Fibroblast of skin of back (primary cell): ENCODE results near the gene GRM2.
A peak's percentile ranks its signal among the peaks of the same experiment; 100 is the strongest.

Experiments
- DNase-seq: peaks from one replicate; pipeline ENCODE4 v3.0.0-alpha.2; 2013

GRM2 gene

GRCh38 chr3:51680663-51681230, 26.1 kb upstream of the GRM2 start:
- no peak for DNase-seq

GRCh38 chr3:51681453-51681852, 25.4 kb upstream of the GRM2 start:
- DNase-seq: no peak

- peak; percentile 88 for DNase-seq
Observed at GRCh38 chr3:51682079-51682478, 24.8 kb upstream of the GRM2 start.

GRCh38 chr3:51682526-51682925, 24.3 kb upstream of the GRM2 start:
- DNase-seq: no peak

- DNase-seq: no peak
Observed at GRCh38 chr3:51683566-51683965, 23.3 kb upstream of the GRM2 start.

- no peak for DNase-seq
Observed at GRCh38 chr3:51684971-51685751, 21.7 kb upstream of the GRM2 start.

- DNase-seq: no peak
Observed at GRCh38 chr3:51686056-51686455, 20.8 kb upstream of the GRM2 start.

- DNase-seq: peak; percentile 47
Observed at GRCh38 chr3:51686512-51687215, 20.2 kb upstream of the GRM2 start.

- peak; percentile 59 for DNase-seq
Observed at GRCh38 chr3:51687431-51688205, 19.2 kb upstream of the GRM2 start.

- DNase-seq: no peak
Observed at GRCh38 chr3:51688206-51688600, 18.7 kb upstream of the GRM2 start.

- DNase-seq: no peak
Observed at GRCh38 chr3:51691021-51691420, 15.8 kb upstream of the GRM2 start.

GRCh38 chr3:51691949-51692348, 14.9 kb upstream of the GRM2 start:
- no peak for DNase-seq

GRCh38 chr3:51692980-51693395, 13.9 kb upstream of the GRM2 start:
- no peak for DNase-seq

- DNase-seq: no peak
Observed at GRCh38 chr3:51696954-51697353, 9.9 kb upstream of the GRM2 start.

GRCh38 chr3:51698209-51698608, 8.7 kb upstream of the GRM2 start:
- no peak for DNase-seq

GRCh38 chr3:51700403-51700802, 6.5 kb upstream of the GRM2 start:
- no peak for DNase-seq

GRCh38 chr3:51702156-51702555, 4.7 kb upstream of the GRM2 start:
- DNase-seq: no peak

GRCh38 chr3:51703068-51703760, 3.7 kb upstream of the GRM2 start:
- no peak for DNase-seq

GRCh38 chr3:51703761-51704510, 2.9 kb upstream of the GRM2 start:
- DNase-seq: no peak

GRCh38 chr3:51704511-51704950, 2.3 kb upstream of the GRM2 start:
- no peak for DNase-seq

- no peak for DNase-seq
Observed at GRCh38 chr3:51705276-51706020, 1.4 kb upstream of the GRM2 start.
